ENCODE measurements around the gene PLBD2. TPM values are rescaled to one million over a fixed set of nuclear protein-coding genes. Genes with fewer than 3 reads are reported as not detected.

Gene PLBD2
- total and polyA plus RNA-seq, 9 of the 15 experiments (the other 6 are each of a cell fraction or from before 2014, with no cell fraction given) = 2.4 to 37.4 (median 6.0) TPM

DNA sequence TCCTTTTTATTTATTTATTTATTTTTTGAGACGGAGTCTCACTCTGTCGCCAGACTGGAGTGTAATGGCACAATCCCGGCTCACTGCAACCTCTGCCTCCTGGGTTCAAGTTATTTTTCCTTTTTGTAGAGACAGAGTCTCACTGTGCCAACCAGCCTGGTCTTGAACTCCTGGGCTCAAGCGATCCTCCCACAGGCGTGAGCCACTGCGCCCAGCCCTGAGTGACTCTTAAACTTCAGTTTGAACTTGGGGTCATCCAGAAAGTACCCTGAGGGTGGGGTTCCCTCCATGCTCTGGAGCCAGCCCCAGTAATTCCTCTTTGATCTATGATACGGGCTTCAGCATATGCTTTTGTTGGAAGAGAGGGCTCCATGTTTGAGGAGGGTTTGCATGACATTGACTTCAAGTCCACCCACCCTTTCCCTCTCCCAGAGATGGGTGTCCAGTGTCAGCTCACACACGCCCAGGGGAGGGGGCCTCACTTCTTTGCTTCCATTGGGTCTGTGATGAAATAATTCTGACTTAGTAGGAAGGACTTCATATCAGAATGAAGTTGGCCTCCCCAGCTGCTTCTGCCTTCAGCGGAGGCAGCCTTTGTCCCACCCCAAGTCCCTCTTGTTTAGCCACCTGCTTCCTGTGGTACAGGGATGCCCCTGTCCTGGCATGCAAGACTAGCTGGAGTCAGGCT is 33.4 kb downstream of the PLBD2 start:
- no peak overlapping the region for H3K4me2 ChIP-seq (ENCODE audit: insufficient read depth, low read length)
- POLR2A ChIA-PET = interaction anchor here (0.8 to 1.1 kb wide), 3 partner anchors 9 to 16 kb away, joined by 3 to 11 read pairs (median 3); no protein-coding TSS in a partner anchor
- no peak overlapping the region for H2AFZ ChIP-seq (ENCODE audit: low read depth, low read length)
- in situ Hi-C loops (cut with MboI) = no loop called here
- H3K4me3 ChIP-seq = no peak overlapping the region
- no peaks in the 10 kb centered on the region for H3K79me2 ChIP-seq (ENCODE audit: control insufficient read depth, insufficient read depth, low read length)
- no peaks in the 10 kb centered on the region for H3K9me3 ChIP-seq (replicated peaks; ENCODE audit: control insufficient read depth, insufficient read depth, low read depth, low read length)
- 68% methylated on average over 9 of the region's 9 CpGs for WGBS (ENCODE audit: insufficient coverage, low coverage, missing lambda C conversion rate)
- H3K4me1 ChIP-seq (replicated peaks in 1 of 2; ENCODE audit: control insufficient read depth in 2 of 2, insufficient read depth in 2 of 2, low read length in 2 of 2) = peaks cover 0 to 6% of the 10 kb centered on the region in 2 experiments; a peak in 2 of 5 replicates
- H4K20me1 ChIP-seq (replicated peaks; ENCODE audit: control insufficient read depth, insufficient read depth, low read length) = no peaks in the 10 kb centered on the region
- no peak for ATAC-seq
- FAIRE-seq = no peak
- no peak for DNase-seq (ENCODE audit: extremely low read depth in 1 of 4, low spot score in 3 of 4)
- CTCF ChIA-PET (ENCODE audit: low intra/inter-chr PET ratio) = no interaction called here
- H3K9me1 ChIP-seq (ENCODE audit: control insufficient read depth, insufficient read depth, low read length) = no peaks in the 10 kb centered on the region
- no peak for TF ChIP-seq JUN (IDR thresholded peaks at IDR 0.05; ENCODE audit: borderline replicate concordance, low read depth, low read length)
- TF ChIP-seq JUN (CRISPR knock-in tag; IDR thresholded peaks at IDR 0.05; ENCODE audit: borderline replicate concordance) = no peak
- no peak for TF ChIP-seq CHCHD3 (CRISPR knock-in tag; IDR thresholded peaks at IDR 0.05)
- no peak for TF ChIP-seq XRCC4 (IDR thresholded peaks at IDR 0.05; ENCODE audit: extremely low read depth, insufficient read depth, insufficient read length)
- no peak for TF ChIP-seq PCBP1 (IDR thresholded peaks at IDR 0.05; ENCODE audit: low read depth, low read length, poor library complexity, severe bottlenecking)
- no peak for TF ChIP-seq ZNF347 (CRISPR knock-in tag; IDR thresholded peaks at IDR 0.05; ENCODE audit: low read depth)
- no peak for TF ChIP-seq ZFPM2 (CRISPR knock-in tag; IDR thresholded peaks at IDR 0.05)
- no peaks in the 10 kb centered on the region for H3K27me3 ChIP-seq (ENCODE audit: control insufficient read depth in 2 of 2, insufficient read depth in 2 of 2, low read length in 2 of 2)
- no peak overlapping the region for H3K27ac ChIP-seq (ENCODE audit: extremely low read depth, low read depth, low read length)
- H3K36me3 ChIP-seq (ENCODE audit: control insufficient read depth, insufficient read depth, low read length) = peaks cover 29% of the 10 kb centered on the region; the same call in 1 of the 3 replicates
- intact Hi-C loops (cut with micrococcal nuclease) = no loop called here
- no peak overlapping the region for H3K9ac ChIP-seq (ENCODE audit: insufficient read depth in 1 of 2, low read depth in 2 of 2, low read length in 2 of 2)
- BruUV-seq (replicated peaks) = no TSS peak

Data from K562 (cell line).